Activated naive CD8-positive, alpha-beta T cell treated with anti-CD3 and anti-CD28 coated beads, Interleukin-2, amount 10 ng/mL, durations not matched to agents 7 days and 5 days (primary cell): ENCODE measurements around the gene BARHL1. TPM values are rescaled to one million over a fixed set of nuclear protein-coding genes. Genes with fewer than 3 reads are reported as not detected.

Experiments
- ATAC-seq: fragments of 150-1000 bp; cut with Tn5 transposase; one replicate; pipeline ENCODE4 v1.10.0; 2021; ENCODE audit warnings: low read depth, moderate library complexity
- POLR2A ChIA-PET: fragments of 350-600 bp; sonication (Branson Sonifier 250); formaldehyde crosslinking; loops from one replicate; lab custom pipeline; 2021; ENCODE audit warnings: antibody characterized with exemption; lab: Charles Lee
- DNase-seq: peaks from one replicate; pipeline ENCODE4 v3.0.0; 2021
- H3K27ac Mint-ChIP-seq: one replicate; pipeline ENCODE4 v1.8.0; 2022; ENCODE audit warnings: mild to moderate bottlenecking, mixed read lengths
- H3K27me3 Mint-ChIP-seq: one replicate; pipeline ENCODE4 v1.8.0; 2022; ENCODE audit warnings: mild to moderate bottlenecking, moderate library complexity, mixed read lengths
- H3K36me3 Mint-ChIP-seq: one replicate; pipeline ENCODE4 v1.8.0; 2021; ENCODE audit warnings: mild to moderate bottlenecking, mixed read lengths
- H3K4me1 Mint-ChIP-seq: one replicate; pipeline ENCODE4 v1.8.0; 2021; ENCODE audit warnings: mixed read lengths
- H3K4me3 Mint-ChIP-seq: one replicate; pipeline ENCODE4 v1.8.0; 2022; ENCODE audit warnings: mild to moderate bottlenecking, moderate library complexity, mixed read lengths
- H3K9me3 Mint-ChIP-seq: one replicate; pipeline ENCODE4 v1.8.0; 2021; ENCODE audit warnings: mixed read lengths
- total RNA-seq, 2 experiments: library from RNA; stranded (reverse); gene quantifications; one replicate each; pipeline ENCODE4 v1.2.3, GENCODE V29; 2021

The BARHL1 gene
- total RNA-seq: not detected

DNA sequence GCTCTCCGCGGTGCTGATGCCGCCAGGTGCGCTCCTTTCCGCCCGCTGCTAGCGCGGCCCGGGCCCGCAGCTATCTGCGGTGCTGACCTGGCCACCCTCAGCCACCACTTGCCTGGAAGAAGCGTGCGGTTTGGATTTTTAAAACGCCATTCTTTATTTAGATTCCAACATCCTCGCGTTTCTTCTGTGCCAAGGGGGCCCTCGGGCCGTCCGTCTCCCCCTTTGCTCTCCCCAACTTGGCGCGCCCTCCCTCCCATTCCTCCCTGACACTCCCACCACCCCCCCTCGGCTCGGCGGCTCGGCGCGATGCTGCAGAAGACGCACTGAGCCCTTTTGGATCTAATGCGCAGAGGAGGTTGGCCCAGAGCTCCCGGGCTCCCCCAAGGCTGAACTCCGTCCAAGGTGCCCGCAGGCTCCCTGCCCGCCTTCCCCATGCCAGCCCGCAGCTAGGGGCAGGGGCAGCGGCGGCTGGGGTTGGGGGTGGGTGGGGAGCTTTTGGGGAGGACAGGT is at the start of gene BARHL1:
TSS of gene BARHL1 (plus strand) at position 331 of the 510 bp plus-strand sequence. CDS start 192 bp downstream, outside the sequence.
- peak within 1 kb of the TSS; percentile 80 for H3K4me3 Mint-ChIP-seq
- no peak for ATAC-seq
- peaks cover 13% of the 10 kb centered on the region for H3K4me1 Mint-ChIP-seq
- POLR2A ChIA-PET: no interaction called here
- H3K27me3 Mint-ChIP-seq: peaks cover 91% of the 10 kb centered on the region
- no peak for DNase-seq
- H3K27ac Mint-ChIP-seq: peak within 1 kb of the TSS; percentile 76
- H3K9me3 Mint-ChIP-seq: no peaks in the 10 kb centered on the region
- H3K36me3 Mint-ChIP-seq: no peaks in the 10 kb centered on the region

DNA sequence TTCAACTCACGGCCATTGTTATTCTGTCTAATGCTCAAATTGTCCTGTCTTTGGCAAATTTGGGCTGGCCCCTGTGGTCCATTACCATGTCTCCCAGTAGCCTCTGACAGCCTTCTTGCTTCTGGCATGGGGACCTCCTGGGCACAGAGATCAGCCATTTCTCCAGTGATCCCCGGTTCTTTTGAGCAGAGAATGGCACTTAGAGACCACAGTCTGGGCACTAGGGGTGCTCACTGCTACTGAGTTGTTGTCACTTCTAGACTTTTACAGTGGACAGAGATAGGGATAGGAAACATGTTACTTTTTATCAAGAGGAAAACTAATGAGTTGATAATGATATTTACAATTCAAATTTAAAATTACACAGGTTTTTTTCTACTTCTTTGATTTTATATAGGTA is 47.6 kb upstream of the BARHL1 start:
- Mint-ChIP-seq H3K27ac (no peak overlapping the region), H3K36me3 (no peaks in the 10 kb centered on the region), H3K27me3 (peaks cover 13% of the 10 kb centered on the region), H3K9me3 (peaks cover 3% of the 10 kb centered on the region), H3K4me3 (no peak overlapping the region), H3K4me1 (peaks cover 4% of the 10 kb centered on the region)
- no peak for ATAC-seq
- DNase-seq: no peak
- POLR2A ChIA-PET: no interaction called here

- Mint-ChIP-seq H3K4me3 (no peak overlapping the region), H3K27ac (no peak overlapping the region), H3K9me3 (peaks cover 3% of the 10 kb centered on the region), H3K27me3 (peaks cover 7% of the 10 kb centered on the region), H3K36me3 (no peaks in the 10 kb centered on the region), H3K4me1 (peaks cover 4% of the 10 kb centered on the region)
- DNase-seq (no peak), ATAC-seq (peak; percentile 71)
- POLR2A ChIA-PET: no interaction called here
Measured at GRCh38 chr9:132536124-132536523, 46.3 kb upstream of the BARHL1 start.

GRCh38 chr9:132537352-132537751 is 45.1 kb upstream of the BARHL1 start:
- Mint-ChIP-seq H3K27me3 (peaks cover 3% of the 10 kb centered on the region), H3K4me3 (no peak overlapping the region), H3K9me3 (peaks cover 3% of the 10 kb centered on the region), H3K27ac (no peak overlapping the region), H3K4me1 (peaks cover 4% of the 10 kb centered on the region), H3K36me3 (no peaks in the 10 kb centered on the region)
- POLR2A ChIA-PET: no interaction called here
- DNase-seq (no peak), ATAC-seq (no peak)

DNA sequence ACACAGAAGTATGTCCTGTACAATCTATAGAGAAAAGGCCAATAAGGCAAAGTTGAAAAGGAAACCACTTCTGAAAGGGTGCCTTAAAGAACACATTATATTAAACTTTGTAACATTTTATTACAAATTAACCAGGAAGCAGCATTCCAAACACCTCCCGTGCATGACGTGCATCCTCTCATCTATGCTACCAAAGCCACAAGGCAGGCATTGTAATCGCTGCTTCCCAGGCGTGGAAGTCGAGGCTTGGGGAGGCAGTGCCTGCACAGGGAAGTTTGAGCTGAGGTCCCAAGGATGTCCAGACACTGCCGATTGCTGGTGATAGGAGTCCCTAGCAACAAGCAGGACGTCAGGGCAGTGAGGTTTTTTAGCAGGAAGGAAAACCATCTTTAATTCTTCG is 44.3 kb upstream of the BARHL1 start:
- no peak overlapping the region for H3K27ac Mint-ChIP-seq
- H3K36me3 Mint-ChIP-seq: no peaks in the 10 kb centered on the region
- H3K9me3 Mint-ChIP-seq: peaks cover 3% of the 10 kb centered on the region
- peaks cover 3% of the 10 kb centered on the region for H3K27me3 Mint-ChIP-seq
- peaks cover 4% of the 10 kb centered on the region for H3K4me1 Mint-ChIP-seq
- H3K4me3 Mint-ChIP-seq: no peak overlapping the region
- POLR2A ChIA-PET: no interaction called here
- no peak for DNase-seq
- no peak for ATAC-seq

DNA sequence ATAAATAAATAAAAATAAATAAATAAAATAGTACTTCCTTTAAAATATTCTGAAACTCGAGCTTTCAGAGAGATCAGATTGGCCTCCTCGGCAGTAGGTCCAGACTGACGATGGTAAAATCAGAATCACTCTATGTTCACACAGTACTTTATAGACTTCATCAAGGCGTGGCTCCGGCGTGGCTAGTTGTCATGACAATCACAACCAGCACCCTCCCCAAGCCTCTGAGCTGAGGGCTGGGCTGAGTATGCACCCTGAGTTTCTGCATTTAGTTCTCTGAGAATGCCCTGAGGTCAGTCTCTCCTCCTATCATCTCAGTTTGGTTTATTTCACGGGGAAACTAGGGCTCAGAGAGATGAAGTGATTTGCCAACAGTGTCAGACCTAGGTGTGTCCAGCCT is 43.3 kb upstream of the BARHL1 start:
- H3K4me3 Mint-ChIP-seq: no peak overlapping the region
- H3K36me3 Mint-ChIP-seq: no peaks in the 10 kb centered on the region
- peaks cover 4% of the 10 kb centered on the region for H3K4me1 Mint-ChIP-seq
- ATAC-seq (no peak), DNase-seq (no peak)
- H3K9me3 Mint-ChIP-seq: peaks cover 3% of the 10 kb centered on the region
- H3K27me3 Mint-ChIP-seq: peaks cover 4% of the 10 kb centered on the region
- POLR2A ChIA-PET: no interaction called here
- H3K27ac Mint-ChIP-seq: no peak overlapping the region

- H3K9me3 Mint-ChIP-seq: no peaks in the 10 kb centered on the region
- ATAC-seq (no peak), DNase-seq (no peak)
- POLR2A ChIA-PET: no interaction called here
- no peaks in the 10 kb centered on the region for H3K36me3 Mint-ChIP-seq
- H3K4me1 Mint-ChIP-seq: peaks cover 3% of the 10 kb centered on the region
- H3K27ac Mint-ChIP-seq: no peak overlapping the region
- no peak overlapping the region for H3K4me3 Mint-ChIP-seq
- H3K27me3 Mint-ChIP-seq: peaks cover 15% of the 10 kb centered on the region
Measured at GRCh38 chr9:132541051-132541450, 41.4 kb upstream of the BARHL1 start.

DNA sequence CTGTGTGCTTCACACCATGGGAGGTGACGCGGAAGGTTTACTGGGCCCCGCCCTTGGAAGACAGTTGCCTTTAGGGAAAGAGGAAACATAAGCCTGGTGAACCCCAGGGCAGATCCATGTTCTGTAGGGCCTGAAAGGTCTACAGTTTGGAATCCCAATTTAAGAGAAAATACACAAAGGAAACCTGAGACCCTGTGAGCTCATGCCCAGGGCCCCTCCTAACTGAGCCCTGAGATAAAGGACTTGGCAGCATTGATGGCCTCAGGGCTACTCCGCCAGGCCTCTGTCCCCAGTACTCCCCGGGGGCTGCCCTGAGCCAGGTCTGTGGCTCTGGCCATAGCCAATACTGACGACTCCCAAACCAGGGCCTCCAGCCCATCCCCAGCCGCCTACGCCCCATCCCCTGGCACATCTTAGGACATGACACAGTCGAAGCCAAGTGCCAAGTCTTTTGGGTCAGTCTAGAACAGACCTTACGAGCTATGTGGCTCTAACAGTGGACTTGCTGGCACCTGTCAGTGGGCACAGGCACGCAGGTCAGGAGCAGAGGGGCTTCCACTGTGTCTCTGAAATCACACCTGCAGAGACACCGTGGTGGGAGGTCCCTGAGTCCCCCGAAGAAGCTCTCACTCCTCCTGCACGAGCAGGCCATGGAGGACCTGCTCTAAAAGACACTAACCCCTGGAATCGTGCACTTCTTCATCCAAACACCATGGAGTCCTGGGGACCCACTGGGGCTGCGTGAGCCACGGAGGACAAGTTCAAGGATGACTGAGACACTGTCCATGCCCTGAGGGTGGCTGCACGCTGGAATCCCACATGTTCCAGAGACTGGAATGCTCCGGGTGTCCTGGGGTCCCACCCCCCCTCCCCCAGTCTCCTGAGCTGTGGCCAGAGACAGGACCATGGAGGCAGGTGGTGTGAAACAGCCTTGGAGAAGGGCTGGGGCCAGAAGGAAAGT is 40.3 kb upstream of the BARHL1 start:
- H3K36me3 Mint-ChIP-seq: no peaks in the 10 kb centered on the region
- H3K27me3 Mint-ChIP-seq: peaks cover 20% of the 10 kb centered on the region
- H3K4me3 Mint-ChIP-seq: no peak overlapping the region
- no peak for ATAC-seq
- POLR2A ChIA-PET: no interaction called here
- no peaks in the 10 kb centered on the region for H3K9me3 Mint-ChIP-seq
- DNase-seq: no peak
- peaks cover 5% of the 10 kb centered on the region for H3K4me1 Mint-ChIP-seq
- H3K27ac Mint-ChIP-seq: no peak overlapping the region

DNA sequence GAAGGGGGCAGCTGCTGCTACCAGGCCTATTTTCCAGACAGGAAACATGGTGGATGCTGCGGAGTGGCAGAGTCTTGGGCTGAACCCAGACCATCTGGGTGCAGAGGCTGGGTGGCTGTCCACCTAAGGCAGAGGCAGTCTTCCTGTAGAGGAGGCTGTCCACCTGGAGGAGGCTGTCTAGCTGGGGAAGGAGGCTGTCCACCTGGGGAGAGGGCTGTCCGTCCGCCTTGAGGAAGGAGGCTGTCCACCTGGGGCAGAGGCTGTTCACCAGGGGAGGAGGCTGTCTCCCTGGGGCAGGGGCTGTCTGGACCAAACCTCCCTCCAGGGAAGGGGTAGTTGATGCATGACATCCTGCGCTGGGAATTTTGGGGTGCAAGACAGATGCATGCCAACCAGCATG is 39.2 kb upstream of the BARHL1 start:
- Mint-ChIP-seq H3K27me3 (peaks cover 27% of the 10 kb centered on the region), H3K36me3 (no peaks in the 10 kb centered on the region), H3K4me3 (no peak overlapping the region), H3K9me3 (no peaks in the 10 kb centered on the region), H3K4me1 (peaks cover 5% of the 10 kb centered on the region), H3K27ac (no peak overlapping the region)
- POLR2A ChIA-PET: no interaction called here
- DNase-seq (no peak), ATAC-seq (no peak)

- H3K4me1 Mint-ChIP-seq: peaks cover 5% of the 10 kb centered on the region
- DNase-seq (no peak), ATAC-seq (no peak)
- H3K36me3 Mint-ChIP-seq: no peaks in the 10 kb centered on the region
- peaks cover 27% of the 10 kb centered on the region for H3K27me3 Mint-ChIP-seq
- POLR2A ChIA-PET: interaction anchor here (0.7 kb wide), 1 partner anchor 89 kb away, joined by 5 read pairs; no protein-coding TSS in a partner anchor
- H3K27ac Mint-ChIP-seq: no peak overlapping the region
- no peaks in the 10 kb centered on the region for H3K9me3 Mint-ChIP-seq
- H3K4me3 Mint-ChIP-seq: no peak overlapping the region
Measured at GRCh38 chr9:132543960-132544359, 38.4 kb upstream of the BARHL1 start.

DNA sequence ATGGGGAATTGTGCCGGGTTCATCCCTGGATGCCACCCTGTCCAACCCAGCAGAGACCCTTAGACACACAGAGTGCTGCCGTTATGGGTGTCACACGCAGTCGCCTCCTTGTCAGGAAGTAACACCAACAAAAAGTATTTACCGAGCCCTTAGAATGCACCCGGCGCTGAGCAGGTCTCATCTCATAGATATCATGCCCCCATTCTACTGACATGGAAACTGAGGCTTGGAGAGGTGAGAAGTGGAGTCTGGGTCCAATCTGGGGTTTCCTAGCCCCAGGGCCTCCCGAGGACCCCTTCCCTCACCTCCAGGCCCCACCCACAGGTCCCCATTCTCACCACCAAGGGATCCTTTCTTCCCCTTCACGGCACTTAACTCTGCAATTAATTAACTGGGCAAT is 36.8 kb upstream of the BARHL1 start:
- H3K9me3 Mint-ChIP-seq: no peaks in the 10 kb centered on the region
- ATAC-seq: no peak
- no peak for DNase-seq
- peaks cover 5% of the 10 kb centered on the region for H3K4me1 Mint-ChIP-seq
- no peak overlapping the region for H3K4me3 Mint-ChIP-seq
- H3K27ac Mint-ChIP-seq: no peak overlapping the region
- H3K27me3 Mint-ChIP-seq: peaks cover 24% of the 10 kb centered on the region
- POLR2A ChIA-PET: no interaction called here
- no peaks in the 10 kb centered on the region for H3K36me3 Mint-ChIP-seq

DNA sequence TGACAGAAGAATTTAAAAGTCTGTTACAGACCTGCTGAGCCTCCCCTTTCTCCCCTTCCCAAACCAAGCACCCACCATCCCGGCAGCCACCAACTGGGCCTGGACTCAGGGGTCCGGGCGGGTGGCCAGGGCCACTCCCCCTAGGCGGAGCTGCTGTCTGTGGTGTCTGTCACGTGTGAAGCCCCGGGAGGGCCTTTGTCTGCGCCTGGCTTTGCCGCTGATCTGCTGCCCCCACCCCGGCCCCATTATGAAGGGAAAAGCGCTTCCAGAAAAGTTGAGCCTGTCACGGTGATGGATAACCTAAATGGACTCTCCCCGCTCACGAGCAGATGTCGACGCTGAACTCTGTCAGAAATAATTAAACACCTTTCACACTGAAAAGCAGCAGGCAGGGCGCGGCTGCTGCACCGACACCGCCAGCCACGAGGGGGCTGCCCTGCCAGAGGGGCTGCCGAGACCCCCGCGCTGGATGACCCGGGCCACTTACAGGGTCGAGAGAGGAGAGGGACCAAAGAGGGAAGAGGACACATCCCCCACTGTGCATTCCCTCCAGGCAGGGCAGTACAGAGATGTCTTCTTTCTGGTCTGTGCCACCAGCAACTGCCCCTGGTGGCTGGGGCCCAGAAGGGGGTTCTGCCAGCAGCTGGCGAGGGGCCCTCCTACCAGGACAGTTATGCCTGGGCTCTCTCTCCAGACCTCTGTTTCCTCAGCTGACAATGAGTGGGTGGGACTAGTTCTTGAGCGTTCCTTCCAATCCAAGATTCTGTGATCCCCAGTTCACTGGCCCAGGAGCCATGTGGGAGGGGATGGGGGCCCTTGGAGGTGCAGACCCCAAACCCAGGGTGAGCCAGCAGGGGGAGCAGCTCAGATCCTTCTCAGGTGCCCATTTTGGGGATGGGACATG is 36.0 kb upstream of the BARHL1 start:
- DNase-seq: no peak
- Mint-ChIP-seq H3K9me3 (no peaks in the 10 kb centered on the region), H3K36me3 (no peaks in the 10 kb centered on the region), H3K27me3 (peaks cover 27% of the 10 kb centered on the region), H3K4me3 (no peak overlapping the region), H3K4me1 (peaks cover 5% of the 10 kb centered on the region), H3K27ac (no peak overlapping the region)
- ATAC-seq: no peak
- POLR2A ChIA-PET: no interaction called here

- POLR2A ChIA-PET: no interaction called here
- Mint-ChIP-seq H3K27ac (no peak overlapping the region), H3K27me3 (peaks cover 27% of the 10 kb centered on the region), H3K4me1 (peaks cover 5% of the 10 kb centered on the region), H3K36me3 (no peaks in the 10 kb centered on the region), H3K9me3 (no peaks in the 10 kb centered on the region), H3K4me3 (no peak overlapping the region)
- no peak for ATAC-seq
- no peak for DNase-seq
Measured at GRCh38 chr9:132547052-132547431, 35.4 kb upstream of the BARHL1 start.
